Upper lobe of left lung (tissue), 4 donors: ENCODE results near the gene CPEB3.

Source experiments
- CTCF ChIP-seq, 6 experiments: fragments of 450-650 bp in 4 of 6; fragments of 200-600 bp in 2 of 6; sonication (generic) in 2 of 6; IDR thresholded peaks; one replicate each; pipeline ENCODE4 v1.5.1; 2016 to 2019; ENCODE audit warnings: antibody characterized with exemption in 6 of 6
- POLR2A ChIP-seq, 4 donors: fragments of 450-650 bp; IDR thresholded peaks; one replicate each; pipeline ENCODE4 v1.5.1; 2016 to 2017; ENCODE audit warnings: antibody characterized with exemption in 4 of 4, mild to moderate bottlenecking in 2 of 4
- POLR2AphosphoS5 ChIP-seq, 2 donors: sonication (generic); formaldehyde crosslinking; IDR thresholded peaks; one replicate each; pipeline ENCODE4 v1.5.1; 2017; ENCODE audit warnings: antibody characterized with exemption in 2 of 2

- TF ChIP-seq CTCF (IDR thresholded peaks at IDR 0.05): no peak
- no peak for TF ChIP-seq POLR2A (IDR thresholded peaks at IDR 0.05)
- no peak for TF ChIP-seq POLR2AphosphoS5 (IDR thresholded peaks at IDR 0.05)
These were observed 36.9 kb upstream of the CPEB3 start for GRCh38 chr10:92327445-92328433.
